ENCODE measurements around the gene STXBP2.

GRCh38 chr19:7641290-7642276 is 4.7 kb downstream of the STXBP2 start:
- TF ChIP-seq, protein P1, sequence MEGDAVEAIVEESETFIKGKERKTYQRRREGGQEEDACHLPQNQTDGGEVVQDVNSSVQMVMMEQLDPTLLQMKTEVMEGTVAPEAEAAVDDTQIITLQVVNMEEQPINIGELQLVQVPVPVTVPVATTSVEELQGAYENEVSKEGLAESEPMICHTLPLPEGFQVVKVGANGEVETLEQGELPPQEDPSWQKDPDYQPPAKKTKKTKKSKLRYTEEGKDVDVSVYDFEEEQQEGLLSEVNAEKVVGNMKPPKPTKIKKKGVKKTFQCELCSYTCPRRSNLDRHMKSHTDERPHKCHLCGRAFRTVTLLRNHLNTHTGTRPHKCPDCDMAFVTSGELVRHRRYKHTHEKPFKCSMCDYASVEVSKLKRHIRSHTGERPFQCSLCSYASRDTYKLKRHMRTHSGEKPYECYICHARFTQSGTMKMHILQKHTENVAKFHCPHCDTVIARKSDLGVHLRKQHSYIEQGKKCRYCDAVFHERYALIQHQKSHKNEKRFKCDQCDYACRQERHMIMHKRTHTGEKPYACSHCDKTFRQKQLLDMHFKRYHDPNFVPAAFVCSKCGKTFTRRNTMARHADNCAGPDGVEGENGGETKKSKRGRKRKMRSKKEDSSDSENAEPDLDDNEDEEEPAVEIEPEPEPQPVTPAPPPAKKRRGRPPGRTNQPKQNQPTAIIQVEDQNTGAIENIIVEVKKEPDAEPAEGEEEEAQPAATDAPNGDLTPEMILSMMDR (IDR thresholded peaks at IDR 0.05; ENCODE audit: low read length): no peak
- TF ChIP-seq EZH2 (optimal IDR thresholded peaks at IDR 0.05; ENCODE audit: low read depth, low read length): no peak

Measured in MM.1S (cell line).